Upper lobe of left lung (tissue), 4 donors: ENCODE results near the gene ACAA1.

Experiments used
- POLR2A ChIP-seq, 4 donors: fragments of 450-650 bp; IDR thresholded peaks; one replicate each; pipeline ENCODE4 v1.5.1; 2016 to 2017; ENCODE audit warnings: antibody characterized with exemption in 4 of 4, mild to moderate bottlenecking in 2 of 4
- TF ChIP-seq, protein P1 (sequence below), 6 experiments: fragments of 450-650 bp in 4 of 6; fragments of 200-600 bp in 2 of 6; sonication (generic) in 2 of 6; IDR thresholded peaks; one replicate each; pipeline ENCODE4 v1.5.1; 2016 to 2019; ENCODE audit warnings: antibody characterized with exemption in 6 of 6

DNA sequence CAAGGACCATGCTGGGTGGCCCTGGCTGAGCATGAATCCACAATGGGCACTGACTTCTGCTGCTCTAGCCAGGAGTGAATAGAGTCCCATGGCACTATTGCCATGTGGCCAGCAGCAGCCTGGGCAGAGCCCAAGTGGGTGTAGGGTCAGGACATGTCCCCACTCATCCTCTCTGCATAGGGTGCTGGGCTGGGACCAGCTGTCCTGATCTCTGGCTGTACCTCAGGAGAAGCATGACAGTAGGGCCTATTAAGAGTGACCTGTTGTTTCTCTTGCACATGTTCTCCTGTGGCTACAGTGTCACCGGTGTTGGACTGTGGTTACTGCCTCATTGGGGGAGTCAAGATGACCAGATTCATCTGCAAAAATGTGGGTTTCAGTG lies 51.0 kb downstream of the ACAA1 start:
- TF ChIP-seq, protein P1, sequence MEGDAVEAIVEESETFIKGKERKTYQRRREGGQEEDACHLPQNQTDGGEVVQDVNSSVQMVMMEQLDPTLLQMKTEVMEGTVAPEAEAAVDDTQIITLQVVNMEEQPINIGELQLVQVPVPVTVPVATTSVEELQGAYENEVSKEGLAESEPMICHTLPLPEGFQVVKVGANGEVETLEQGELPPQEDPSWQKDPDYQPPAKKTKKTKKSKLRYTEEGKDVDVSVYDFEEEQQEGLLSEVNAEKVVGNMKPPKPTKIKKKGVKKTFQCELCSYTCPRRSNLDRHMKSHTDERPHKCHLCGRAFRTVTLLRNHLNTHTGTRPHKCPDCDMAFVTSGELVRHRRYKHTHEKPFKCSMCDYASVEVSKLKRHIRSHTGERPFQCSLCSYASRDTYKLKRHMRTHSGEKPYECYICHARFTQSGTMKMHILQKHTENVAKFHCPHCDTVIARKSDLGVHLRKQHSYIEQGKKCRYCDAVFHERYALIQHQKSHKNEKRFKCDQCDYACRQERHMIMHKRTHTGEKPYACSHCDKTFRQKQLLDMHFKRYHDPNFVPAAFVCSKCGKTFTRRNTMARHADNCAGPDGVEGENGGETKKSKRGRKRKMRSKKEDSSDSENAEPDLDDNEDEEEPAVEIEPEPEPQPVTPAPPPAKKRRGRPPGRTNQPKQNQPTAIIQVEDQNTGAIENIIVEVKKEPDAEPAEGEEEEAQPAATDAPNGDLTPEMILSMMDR (IDR thresholded peaks at IDR 0.05): no peak
- no peak for TF ChIP-seq POLR2A (IDR thresholded peaks at IDR 0.05)
